Measurements from ENCODE around the gene LMF1. TPM values are rescaled to one million over a fixed set of nuclear protein-coding genes. Genes with fewer than 3 reads are reported as not detected.

LMF1 gene
- total RNA-seq, 1 experiment from 2014 or later = 7.1 TPM

DNA sequence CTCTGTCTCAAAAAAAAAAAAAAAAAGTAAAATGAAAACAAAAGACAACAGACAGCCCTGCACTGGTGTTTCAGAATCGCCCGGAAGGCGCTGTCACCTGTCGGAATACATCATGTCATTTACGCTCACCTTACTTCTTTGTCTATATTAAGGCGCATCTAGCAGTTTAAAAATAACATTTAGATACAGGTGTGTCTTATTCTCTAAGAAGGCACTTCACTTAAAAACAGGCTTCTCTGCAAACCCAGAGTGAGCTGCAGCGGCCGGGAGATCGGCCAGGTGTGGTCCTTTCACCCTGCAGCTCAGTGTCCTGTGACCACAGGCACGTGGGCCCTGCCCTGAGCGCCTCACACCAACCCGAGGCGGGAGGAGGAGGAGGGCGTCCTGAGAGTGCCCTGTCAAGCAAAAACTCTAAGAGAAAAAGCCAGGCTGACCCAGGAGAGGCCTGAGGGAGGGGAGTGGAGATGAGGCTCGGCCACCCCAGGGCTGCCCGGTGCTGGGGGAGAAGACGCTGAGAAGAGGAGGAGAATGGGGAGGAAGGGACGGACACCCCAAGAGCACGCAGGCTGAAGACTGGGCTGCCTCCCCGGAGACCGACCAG, 3.3 kb upstream of the LMF1 start:
- peaks cover 10% of the 10 kb centered on the region for H3K27me3 ChIP-seq (ENCODE audit: control insufficient read depth, insufficient read depth, low read length)
- no peaks in the 10 kb centered on the region for H3K36me3 ChIP-seq (replicated peaks; ENCODE audit: control insufficient read depth, insufficient read depth, low read length)
- no peak for DNase-seq
- H3K4me3 ChIP-seq (ENCODE audit: insufficient read depth, low read depth, low read length) = no peak overlapping the region

DNA sequence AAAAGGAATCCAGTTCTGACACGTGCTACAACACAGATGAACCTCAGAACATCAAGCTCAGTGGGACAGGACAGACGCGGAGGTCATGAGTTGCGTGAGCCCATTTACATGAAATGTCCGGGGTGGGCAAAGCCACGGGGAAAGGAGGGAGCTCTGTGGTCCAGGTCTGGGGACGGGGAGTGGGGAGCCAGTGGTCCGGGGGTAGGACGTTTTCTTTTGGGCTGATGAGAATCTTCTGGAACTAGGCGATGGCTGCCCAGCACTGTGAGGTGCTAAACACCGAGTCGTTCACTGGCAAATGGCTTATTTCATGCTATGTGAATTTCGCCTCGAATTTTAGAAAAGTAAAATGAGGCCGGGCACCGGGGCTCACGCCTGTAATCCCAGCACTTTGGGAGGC, 2.6 kb upstream of the LMF1 start:
- DNase-seq = no peak
- no peaks in the 10 kb centered on the region for H3K36me3 ChIP-seq (replicated peaks; ENCODE audit: control insufficient read depth, insufficient read depth, low read length)
- peaks cover 6% of the 10 kb centered on the region for H3K27me3 ChIP-seq (ENCODE audit: control insufficient read depth, insufficient read depth, low read length)
- H3K4me3 ChIP-seq (ENCODE audit: insufficient read depth, low read depth, low read length) = no peak overlapping the region

DNA sequence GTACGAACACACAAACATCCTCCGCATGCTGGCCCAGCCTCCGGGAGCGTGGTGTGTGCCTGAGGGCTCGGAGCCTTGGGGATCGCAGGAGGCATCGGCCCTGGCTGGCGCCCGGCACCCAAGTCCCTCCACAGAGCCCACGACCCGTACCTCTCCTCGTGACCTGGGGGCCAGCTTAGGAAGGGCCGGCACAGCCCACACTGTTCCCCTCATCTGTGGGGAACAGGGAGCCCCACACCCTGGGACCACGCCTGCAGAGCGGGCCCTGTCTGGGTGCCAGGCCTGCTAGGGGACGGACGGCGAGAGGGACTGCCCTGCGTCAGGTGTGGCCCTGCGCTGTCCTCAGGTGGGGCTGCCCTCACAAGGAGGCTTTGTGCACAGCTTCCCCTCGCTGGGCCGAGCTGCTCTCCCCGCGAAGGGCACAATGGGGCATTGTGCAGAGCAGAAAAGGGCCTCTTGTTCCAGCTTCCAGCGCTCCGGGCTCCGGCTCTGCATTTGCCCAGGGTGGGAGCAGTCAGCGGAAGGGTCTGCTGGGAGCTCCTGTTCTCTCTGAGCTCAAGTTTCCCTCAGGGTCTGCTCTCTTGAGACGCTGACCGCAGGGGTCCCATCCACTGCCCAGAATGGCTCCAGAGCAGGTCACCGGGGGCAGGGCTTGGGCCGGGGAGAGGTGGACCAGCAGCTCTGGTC, 1.7 kb upstream of the LMF1 start:
- H3K36me3 ChIP-seq (replicated peaks; ENCODE audit: control insufficient read depth, insufficient read depth, low read length) = no peaks in the 10 kb centered on the region
- DNase-seq = no peak
- H3K27me3 ChIP-seq (ENCODE audit: control insufficient read depth, insufficient read depth, low read length) = peaks cover 6% of the 10 kb centered on the region
- no peak overlapping the region for H3K4me3 ChIP-seq (ENCODE audit: insufficient read depth, low read depth, low read length)

DNA sequence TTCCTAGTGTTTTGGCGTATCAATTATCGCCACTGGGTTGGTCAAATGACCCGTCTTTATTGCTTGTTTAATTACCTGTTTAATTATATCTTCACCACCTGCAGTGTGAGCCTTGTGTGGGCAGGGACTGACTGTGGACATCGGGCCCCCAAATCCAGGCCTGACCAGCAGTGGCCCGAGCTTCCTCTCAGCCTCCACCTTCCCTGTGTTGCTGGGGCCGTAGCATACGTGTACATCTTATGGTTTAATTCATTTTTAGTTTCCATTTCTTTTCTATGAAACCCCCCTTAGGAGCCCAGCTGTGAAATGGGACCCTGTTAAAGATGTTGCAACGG, 1.2 kb upstream of the LMF1 start:
- no peak overlapping the region for H3K4me3 ChIP-seq (ENCODE audit: insufficient read depth, low read depth, low read length)
- peaks cover 6% of the 10 kb centered on the region for H3K27me3 ChIP-seq (ENCODE audit: control insufficient read depth, insufficient read depth, low read length)
- H3K36me3 ChIP-seq (replicated peaks; ENCODE audit: control insufficient read depth, insufficient read depth, low read length) = no peaks in the 10 kb centered on the region
- DNase-seq = no peak

DNA sequence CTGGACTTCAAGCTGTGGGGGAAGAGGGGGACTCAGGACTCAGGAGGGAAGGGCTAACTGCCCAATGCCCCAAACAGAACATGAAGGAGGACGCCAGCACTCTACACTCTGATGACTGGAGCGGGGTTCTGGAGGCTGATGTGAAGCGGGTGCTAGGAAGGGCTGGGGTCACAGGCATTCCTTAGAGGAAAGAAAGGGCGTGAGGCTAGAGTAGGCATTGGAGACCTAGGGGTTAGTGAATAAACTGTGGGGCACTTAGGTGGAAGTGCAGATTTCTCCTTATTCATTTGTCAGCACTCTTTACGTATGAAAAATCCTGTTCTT, 760 bp upstream of the LMF1 start:
- Histone ChIP-seq H3K27me3 (ENCODE audit: control insufficient read depth, insufficient read depth, low read length) (peaks cover 6% of the 10 kb centered on the region), H3K36me3 (replicated peaks; ENCODE audit: control insufficient read depth, insufficient read depth, low read length) (no peaks in the 10 kb centered on the region), H3K4me3 (ENCODE audit: insufficient read depth, low read depth, low read length) (peak overlapping the region; percentile 50)
- no peak for DNase-seq

DNA sequence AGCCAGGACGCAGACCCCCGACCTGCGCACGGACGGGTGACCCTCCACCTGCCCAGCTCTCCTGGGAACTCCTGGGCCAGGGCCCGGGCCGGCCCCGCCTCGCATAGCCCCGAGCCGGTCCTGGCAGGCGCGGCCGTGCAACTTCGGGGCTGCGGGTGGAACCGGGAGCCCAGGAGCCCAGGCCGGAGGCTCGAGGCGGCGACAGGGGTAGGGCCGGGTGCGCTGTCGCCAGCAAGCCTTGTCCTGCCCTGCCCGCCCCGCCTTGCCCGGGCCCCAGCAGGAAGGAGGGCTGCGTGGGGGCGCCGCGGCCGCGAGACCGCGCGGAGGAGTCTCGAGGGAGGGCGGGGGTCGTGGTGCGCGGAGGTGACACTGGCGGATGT, 408 bp downstream of the LMF1 start:
- Histone ChIP-seq H3K36me3 (replicated peaks; ENCODE audit: control insufficient read depth, insufficient read depth, low read length) (no peaks in the 10 kb centered on the region), H3K4me3 (ENCODE audit: insufficient read depth, low read depth, low read length) (peak overlapping the region; percentile 84), H3K27me3 (ENCODE audit: control insufficient read depth, insufficient read depth, low read length) (peaks cover 6% of the 10 kb centered on the region)
- peak; percentile 91 for DNase-seq

DNA sequence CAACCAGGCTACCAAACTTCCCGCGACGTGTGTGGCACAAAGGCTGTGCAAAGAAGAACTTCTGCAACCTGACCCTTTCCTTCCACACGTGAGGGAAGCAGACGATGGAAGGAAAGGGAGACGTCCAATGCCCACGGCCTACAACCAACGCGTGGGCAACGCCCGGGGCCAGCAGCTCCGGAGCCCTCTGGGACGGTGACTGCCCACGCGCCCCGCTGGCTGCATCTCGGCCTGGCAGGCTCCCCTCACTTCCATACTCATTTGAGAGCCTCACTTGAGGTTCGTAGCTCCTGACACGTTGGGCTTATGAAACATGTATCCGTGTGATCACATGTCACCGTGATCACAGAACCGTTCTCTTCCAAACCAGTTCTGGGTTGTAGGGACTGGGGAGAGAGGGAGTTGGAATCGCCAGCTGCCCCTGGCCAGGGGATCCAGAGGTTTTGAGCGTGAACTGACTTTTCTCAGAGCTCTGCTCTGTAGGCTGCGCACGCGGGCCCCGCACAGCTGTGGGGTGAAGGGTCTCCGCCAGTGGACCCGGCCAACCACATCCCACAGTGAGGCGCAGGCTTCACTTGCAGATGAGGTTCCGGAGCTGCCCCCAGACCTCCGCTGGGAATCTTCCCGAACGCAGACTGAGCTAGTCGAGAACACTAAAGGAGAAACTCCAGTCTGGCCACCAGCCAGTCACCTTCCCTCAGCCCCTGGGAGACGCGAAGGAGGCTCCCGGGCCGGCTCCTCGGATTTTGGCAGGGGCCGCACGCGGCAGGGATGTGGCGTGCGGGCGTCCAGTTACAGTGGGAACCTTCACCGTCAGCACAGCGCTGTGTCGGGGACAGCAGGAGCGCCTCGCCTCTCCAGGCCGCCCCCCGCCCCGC, 1.0 kb downstream of the LMF1 start:
- Histone ChIP-seq H3K36me3 (replicated peaks; ENCODE audit: control insufficient read depth, insufficient read depth, low read length) (no peaks in the 10 kb centered on the region), H3K27me3 (ENCODE audit: control insufficient read depth, insufficient read depth, low read length) (peaks cover 6% of the 10 kb centered on the region), H3K4me3 (ENCODE audit: insufficient read depth, low read depth, low read length) (peak overlapping the region; percentile 84)
- peak; percentile 87 for DNase-seq

DNA sequence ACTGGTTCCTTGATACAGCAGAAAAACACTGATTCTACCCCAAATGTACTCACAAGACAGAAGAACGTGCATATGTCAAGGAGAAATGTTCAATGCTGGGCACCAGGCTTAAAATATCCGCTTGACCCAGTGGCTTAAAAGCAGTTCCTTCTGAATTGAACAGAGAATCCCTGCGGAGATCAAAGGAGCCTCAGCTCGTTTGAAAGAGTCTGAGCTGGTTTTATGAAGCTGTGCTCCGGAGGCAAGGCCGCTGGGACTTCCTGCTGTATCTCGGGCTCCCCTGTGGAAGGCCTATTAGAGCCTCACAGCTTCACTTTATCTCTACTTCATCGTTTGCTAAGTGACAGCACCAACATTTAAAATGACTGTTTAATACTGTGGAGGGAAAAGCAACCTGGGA, 2.2 kb downstream of the LMF1 start:
- Histone ChIP-seq H3K4me3 (ENCODE audit: insufficient read depth, low read depth, low read length) (no peak overlapping the region), H3K27me3 (ENCODE audit: control insufficient read depth, insufficient read depth, low read length) (peaks cover 6% of the 10 kb centered on the region), H3K36me3 (replicated peaks; ENCODE audit: control insufficient read depth, insufficient read depth, low read length) (no peaks in the 10 kb centered on the region)
- no peak for DNase-seq

DNA sequence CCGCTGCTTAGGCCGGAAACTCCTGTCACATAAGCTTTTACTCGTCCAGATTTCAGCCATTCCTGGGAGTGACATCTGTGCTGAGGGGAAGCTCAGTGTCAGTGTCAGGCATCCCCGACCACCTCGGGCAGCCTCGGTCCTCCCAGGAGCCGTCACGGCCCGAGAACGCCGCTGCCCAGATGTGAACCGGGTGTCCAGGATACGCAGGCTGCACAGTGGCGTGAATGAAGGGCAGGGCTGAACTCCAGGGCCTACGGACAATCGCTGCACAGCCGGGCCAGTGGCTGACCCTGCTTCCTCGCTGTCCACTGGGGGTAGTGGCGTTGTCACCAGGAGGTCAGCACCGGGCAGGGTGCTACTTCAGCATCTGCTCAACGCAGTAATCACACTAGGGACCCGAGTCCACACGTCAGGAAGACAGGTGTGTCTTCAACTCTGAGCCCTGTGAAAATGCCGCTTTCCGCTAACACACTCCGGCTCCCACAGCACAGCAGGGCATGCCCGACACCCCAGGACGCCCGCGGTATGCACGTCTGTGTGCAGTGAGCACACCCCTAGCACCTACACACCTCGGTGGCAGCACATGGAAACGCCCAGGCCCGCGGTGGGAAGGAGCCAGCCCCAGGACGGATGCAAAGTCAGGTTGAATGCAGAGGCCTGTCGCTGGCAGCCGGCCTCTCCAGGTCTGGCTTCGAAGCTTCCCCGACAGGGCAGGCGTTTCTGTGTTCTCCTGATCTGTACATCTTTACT, 3.1 kb downstream of the LMF1 start:
- Histone ChIP-seq H3K27me3 (ENCODE audit: control insufficient read depth, insufficient read depth, low read length) (peaks cover 6% of the 10 kb centered on the region), H3K36me3 (replicated peaks; ENCODE audit: control insufficient read depth, insufficient read depth, low read length) (no peaks in the 10 kb centered on the region), H3K4me3 (ENCODE audit: insufficient read depth, low read depth, low read length) (no peak overlapping the region)
- DNase-seq = no peak

DNA sequence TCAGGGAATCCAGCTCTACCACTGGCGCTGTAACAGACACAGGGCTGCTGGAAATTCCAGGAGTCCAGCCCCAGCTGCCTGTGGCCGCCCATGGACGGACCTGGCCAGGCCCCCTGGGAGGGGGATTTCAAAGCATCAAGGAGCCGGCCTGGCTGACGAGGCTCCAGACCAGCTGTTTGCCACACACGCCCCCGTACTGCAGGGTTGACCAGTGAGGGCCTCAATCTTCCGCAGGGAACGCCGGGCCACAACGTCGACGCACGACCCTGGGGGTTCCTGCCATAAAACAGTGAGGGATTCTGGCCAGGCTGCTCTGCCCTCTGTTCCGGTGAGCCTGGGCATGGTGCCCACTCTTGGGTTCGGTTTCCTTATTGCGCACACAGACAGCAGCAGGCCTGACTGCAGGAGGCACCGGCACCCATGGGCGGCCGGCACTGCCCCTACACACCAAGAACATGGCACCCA, 3.7 kb downstream of the LMF1 start:
- Histone ChIP-seq H3K36me3 (replicated peaks; ENCODE audit: control insufficient read depth, insufficient read depth, low read length) (no peaks in the 10 kb centered on the region), H3K4me3 (ENCODE audit: insufficient read depth, low read depth, low read length) (no peak overlapping the region), H3K27me3 (ENCODE audit: control insufficient read depth, insufficient read depth, low read length) (peaks cover 6% of the 10 kb centered on the region)
- DNase-seq = no peak

DNA sequence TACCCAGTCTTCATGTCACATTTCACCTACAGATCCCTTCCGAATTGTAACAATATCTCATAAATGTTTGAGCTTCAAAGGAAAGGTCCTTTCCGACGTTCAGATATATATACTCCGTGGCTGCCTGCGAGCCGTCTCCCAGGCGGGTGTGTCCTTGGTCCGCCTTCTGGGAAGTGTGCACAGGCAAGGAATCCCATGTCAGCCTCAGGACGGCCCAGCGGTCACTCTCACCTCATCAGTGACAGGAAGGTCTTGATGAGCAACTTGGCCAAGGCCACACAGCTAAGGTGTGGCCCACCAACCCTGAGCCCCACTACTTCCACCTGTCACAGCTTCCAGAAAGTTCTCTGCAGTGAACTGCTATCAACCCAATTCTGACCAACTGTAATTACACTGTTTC, 4.3 kb downstream of the LMF1 start:
- H3K4me3 ChIP-seq (ENCODE audit: insufficient read depth, low read depth, low read length) = no peak overlapping the region
- no peaks in the 10 kb centered on the region for H3K36me3 ChIP-seq (replicated peaks; ENCODE audit: control insufficient read depth, insufficient read depth, low read length)
- H3K27me3 ChIP-seq (ENCODE audit: control insufficient read depth, insufficient read depth, low read length) = peaks cover 3% of the 10 kb centered on the region
- DNase-seq = no peak

DNA sequence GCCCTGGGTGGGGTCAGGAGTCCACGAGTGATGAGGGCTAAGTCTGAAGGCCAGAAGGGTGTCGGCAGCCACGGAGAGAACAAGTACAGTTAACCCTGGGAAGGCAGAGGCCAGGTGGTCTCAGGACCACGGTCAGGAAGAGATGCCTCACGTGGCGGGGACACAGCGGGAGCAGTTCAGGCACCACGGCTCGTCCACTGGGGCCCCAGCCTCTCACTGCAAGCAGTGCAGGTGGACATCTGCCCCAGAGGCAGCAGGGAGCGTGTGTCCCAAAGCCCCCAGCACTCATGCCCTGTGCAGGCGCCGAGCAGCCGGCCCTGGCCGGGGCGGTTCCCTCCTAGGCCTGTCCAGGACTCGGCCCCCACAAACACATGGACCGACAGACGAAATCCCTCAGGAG, 4.7 kb downstream of the LMF1 start:
- Histone ChIP-seq H3K36me3 (replicated peaks; ENCODE audit: control insufficient read depth, insufficient read depth, low read length) (no peaks in the 10 kb centered on the region), H3K27me3 (ENCODE audit: control insufficient read depth, insufficient read depth, low read length) (no peaks in the 10 kb centered on the region; the same call in 1 of the 2 replicates), H3K4me3 (ENCODE audit: insufficient read depth, low read depth, low read length) (no peak overlapping the region)
- no peak for DNase-seq

DNA sequence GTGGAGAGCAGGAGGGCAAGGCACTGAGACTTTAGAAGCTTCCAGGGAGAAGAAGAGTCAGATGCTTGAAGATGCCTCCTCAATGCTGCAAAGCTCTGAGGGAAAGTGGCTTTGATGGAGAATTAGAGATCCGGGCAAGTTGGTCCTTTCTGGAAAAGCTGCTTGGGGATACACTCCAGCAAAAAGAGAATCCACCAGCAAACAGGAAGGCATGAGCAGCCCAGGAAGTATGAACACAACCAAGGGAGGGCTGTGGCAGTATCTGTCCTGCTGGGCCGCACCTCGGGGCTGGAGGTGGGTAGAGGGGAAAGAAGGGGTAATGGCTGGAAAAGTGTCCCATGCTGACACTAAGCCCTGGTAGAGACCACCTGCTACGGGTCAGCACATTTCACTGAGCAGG, 5.3 kb downstream of the LMF1 start:
- Histone ChIP-seq H3K27me3 (ENCODE audit: control insufficient read depth, insufficient read depth, low read length) (no peaks in the 10 kb centered on the region), H3K4me3 (ENCODE audit: insufficient read depth, low read depth, low read length) (no peak overlapping the region), H3K36me3 (replicated peaks; ENCODE audit: control insufficient read depth, insufficient read depth, low read length) (no peaks in the 10 kb centered on the region)
- no peak for DNase-seq

DNA sequence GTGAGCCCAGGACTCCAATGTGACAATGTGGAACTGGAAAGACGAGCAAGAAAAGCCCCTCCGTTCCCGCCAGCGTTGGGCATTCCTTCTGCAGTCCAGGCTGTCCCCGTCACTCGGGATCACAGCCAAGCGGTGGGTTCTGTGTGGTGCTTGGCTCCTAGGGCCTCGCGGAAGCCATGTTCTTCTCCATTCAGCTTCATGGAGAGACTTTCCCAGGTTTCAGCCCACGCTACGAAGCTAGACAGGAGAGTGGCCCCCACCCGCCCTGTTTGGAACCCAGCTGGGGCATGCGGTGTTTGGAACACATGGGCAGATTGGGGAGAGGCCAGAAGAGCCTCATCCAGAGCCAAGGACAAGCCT, 5.8 kb downstream of the LMF1 start:
- DNase-seq = no peak
- no peak overlapping the region for H3K4me3 ChIP-seq (ENCODE audit: insufficient read depth, low read depth, low read length)
- H3K27me3 ChIP-seq (ENCODE audit: control insufficient read depth, insufficient read depth, low read length) = no peaks in the 10 kb centered on the region
- no peaks in the 10 kb centered on the region for H3K36me3 ChIP-seq (replicated peaks; ENCODE audit: control insufficient read depth, insufficient read depth, low read length)

Data from H7 (cell line).